GM10847 (cell line): Measurements from ENCODE around the gene BCAT1.

Experiments used
- POLR2A ChIP-seq: IDR thresholded peaks from 2 replicates; pipeline ENCODE4 v1.6.1; 2011; ENCODE audit not compliant: insufficient read length; ENCODE audit errors: extremely low read depth

The BCAT1 gene

DNA sequence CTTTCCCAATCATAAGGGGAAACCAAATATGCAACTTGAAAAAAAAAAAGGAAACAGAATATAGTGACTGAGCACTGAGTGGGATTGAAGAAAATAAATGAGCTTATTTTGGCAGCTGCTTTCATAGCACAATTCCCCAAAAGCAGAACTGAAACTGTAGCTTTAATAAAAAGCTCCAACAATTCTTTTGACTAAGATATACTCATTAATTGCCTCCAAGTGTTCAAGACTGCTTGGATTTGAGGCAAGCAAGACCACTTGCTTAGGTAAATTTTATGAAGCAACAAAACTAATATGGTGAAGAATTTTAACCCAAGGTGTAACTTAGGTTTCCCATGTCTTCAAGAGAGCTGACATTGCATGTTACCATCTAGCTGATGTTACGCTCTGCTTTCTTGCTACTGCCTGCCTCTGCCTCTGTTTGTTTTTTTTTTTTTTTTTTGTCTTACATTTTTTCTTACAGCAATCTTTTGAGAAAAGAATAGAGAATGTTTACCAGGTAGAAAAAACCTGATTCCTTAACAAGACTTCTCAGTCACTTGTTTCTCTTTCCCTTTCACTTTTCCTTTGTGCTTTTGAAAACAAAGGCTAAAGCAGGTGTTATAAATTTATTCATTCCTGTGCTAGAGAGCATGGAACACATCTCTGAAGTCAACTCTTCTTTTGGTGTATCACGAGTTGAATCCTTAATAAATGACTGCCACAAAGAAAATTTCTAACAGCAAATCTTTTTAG, 134.4 kb downstream of the BCAT1 start:
- TF ChIP-seq POLR2A: no peak

DNA sequence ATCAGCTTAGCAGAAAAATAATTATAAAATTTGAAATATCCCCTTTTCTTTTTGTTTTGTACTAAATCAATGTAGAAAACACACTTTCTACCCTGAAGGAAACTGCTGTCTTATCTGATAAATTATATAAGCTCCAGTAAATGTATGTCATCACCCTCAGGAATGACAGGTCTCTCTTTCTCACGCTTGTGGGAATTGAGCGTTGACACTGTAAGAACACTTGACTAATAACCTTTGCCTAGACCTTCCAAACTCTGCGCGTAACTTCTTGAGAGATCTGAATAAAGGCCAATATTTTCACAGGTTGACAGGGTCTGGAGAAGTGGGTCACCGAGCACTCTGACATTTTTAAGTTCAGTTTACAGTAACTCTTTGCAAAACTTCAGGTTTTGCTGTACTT, 138.5 kb downstream of the BCAT1 start:
- TF ChIP-seq POLR2A: no peak

- TF ChIP-seq POLR2A: no peak
Measured at GRCh38 chr12:24808651-24809050, 140.2 kb downstream of the BCAT1 start.

- TF ChIP-seq POLR2A: no peak
Measured at GRCh38 chr12:24806386-24806785, 142.5 kb downstream of the BCAT1 start.

GRCh38 chr12:24803430-24804245, 145.3 kb downstream of the BCAT1 start:
- TF ChIP-seq POLR2A: no peak

- no peak for TF ChIP-seq POLR2A
Measured at GRCh38 chr12:24798335-24798734, 150.6 kb downstream of the BCAT1 start.

DNA sequence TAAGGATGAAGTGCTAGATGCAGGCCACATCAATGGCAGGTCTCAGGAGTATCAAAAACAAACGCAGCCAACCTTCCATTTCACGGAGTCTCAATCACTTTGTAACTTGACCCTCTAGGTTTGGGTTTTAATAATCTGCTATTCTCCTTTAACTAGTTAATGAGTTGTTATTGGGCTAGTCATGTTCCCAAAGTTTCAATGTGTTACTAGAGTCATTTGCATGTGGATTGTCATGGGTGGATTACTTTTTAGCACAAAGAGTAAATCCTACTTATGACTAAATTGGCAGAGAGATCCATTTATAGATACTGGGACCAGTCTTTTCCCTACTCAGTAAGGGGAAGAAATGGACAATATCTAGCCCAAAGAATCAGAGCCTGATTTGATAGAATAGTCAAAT, 151.0 kb downstream of the BCAT1 start:
- TF ChIP-seq POLR2A: no peak

GRCh38 chr12:24796876-24797275, 152.0 kb downstream of the BCAT1 start:
- no peak for TF ChIP-seq POLR2A

GRCh38 chr12:24795699-24796347, 153.1 kb downstream of the BCAT1 start:
- no peak for TF ChIP-seq POLR2A

DNA sequence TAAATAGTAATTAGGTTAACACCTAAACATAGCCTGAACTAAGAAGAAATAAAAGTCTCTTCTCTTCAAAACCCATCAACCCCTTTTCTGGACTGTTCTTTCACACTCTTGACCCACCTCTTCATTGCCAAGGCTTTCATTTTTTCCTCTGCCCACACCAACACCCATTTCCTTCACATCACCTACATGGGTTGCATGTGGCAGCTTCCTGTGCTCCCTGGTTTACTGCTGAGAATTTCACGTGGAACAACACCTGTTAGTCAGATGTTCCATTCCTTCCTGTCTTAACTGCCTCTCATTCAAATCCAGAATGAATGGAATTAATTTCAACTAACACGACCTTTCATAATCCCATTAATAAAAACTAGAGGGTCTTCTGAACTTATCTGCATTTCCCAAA, 157.3 kb downstream of the BCAT1 start:
- no peak for TF ChIP-seq POLR2A

GRCh38 chr12:24788886-24789285, 160.0 kb downstream of the BCAT1 start:
- TF ChIP-seq POLR2A: no peak

DNA sequence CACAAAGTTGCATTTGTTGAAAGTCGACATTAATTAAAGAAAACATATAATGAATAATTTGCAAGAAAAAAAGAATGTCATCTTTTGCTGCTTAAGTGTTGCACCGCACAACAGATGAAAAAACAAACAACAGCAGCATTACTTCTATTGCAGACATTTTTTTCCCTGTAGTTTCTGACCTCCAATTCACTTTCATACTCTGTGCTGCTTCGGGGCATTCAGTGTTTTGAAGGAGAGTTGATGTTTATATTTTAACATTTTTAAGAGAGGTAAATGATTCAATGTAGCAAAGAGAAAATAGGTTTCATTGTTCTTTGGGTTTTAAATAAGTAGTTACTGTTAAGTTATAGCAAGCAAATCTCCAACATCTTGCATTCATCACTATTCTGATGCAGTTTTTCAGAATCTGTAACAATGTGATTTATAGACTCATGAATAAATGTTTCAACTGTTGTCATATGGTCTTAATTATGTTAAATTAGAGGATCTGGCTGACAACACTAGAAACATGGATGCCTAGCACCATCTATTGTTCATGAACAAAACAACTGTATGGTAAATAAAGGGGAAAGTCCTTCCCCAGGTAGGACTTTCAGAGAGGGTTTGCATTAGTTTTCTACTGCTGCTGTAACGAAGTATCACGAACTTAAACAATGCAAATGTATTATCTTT, 168.1 kb downstream of the BCAT1 start:
- TF ChIP-seq POLR2A: no peak

DNA sequence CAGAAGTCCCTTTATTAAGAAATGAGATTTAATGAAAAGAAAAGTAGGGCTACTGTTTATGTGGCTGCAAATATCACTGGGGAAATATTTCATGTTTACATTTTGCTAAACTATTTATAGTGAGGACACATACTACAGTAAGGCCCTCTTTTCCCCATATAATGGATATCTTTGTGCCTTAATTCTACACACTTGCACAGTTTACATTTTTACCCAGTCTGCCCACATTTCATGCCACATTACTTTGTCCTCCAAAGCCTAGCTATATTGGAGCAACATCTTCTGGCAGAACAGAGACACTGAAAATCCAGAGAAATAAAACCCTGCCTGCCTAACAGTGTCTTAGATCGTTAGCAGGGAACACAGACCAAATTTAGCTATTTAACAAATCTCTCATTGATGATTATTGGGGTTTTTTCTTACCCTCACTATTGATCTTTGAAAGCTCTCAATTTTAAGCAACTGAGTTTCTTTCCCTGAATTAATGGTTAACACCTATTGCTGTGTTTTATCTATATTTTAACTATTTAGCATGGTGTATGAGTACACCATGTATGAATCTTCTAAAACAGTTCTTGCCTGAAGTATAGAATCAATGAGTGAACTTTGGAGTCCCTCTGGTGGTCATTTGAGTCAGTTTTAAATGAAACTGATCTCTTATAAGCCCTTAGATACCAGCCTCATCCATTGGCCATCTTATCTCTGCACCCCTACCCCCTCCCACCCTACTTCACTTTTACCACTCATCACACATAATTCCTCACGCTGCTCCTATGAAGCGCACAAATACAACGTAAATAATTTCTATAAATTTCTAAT, 170.2 kb downstream of the BCAT1 start:
- TF ChIP-seq POLR2A: no peak

GRCh38 chr12:24777359-24777758, 171.5 kb downstream of the BCAT1 start:
- no peak for TF ChIP-seq POLR2A

DNA sequence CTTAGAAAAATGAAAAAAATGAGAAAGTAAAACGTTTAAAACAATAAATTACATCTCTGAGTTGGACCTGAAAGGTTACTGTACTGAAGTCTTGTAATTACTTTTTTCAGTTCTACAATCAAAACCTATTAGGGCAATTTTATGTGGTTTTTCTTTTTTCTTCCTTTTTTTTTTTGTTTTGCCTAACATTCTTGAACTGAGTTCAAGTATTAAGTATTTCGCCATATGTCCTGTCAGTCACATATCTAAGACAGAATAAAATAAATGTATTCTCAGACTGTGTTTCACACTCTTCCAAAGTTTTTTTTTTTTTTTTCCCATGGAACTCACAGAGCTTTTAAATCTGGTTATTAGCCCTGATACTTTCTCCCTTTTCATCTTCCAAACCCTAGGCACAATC, 172.0 kb downstream of the BCAT1 start:
- no peak for TF ChIP-seq POLR2A
